Vagina (tissue), 2 donors: ENCODE results near the gene PSD2.

Experiments used
- CTCF ChIP-seq, 3 experiments: fragments of 450-650 bp in 2 of 3; fragments of 200-600 bp in 1 of 3; sonication (generic) in 1 of 3; IDR thresholded peaks; one replicate each; pipeline ENCODE4 v1.5.1; 2017 to 2019; ENCODE audit warnings: antibody characterized with exemption in 3 of 3, mild to moderate bottlenecking in 2 of 3, moderate library complexity in 2 of 3
- POLR2A ChIP-seq, 2 donors: fragments of 450-650 bp; IDR thresholded peaks; one replicate each; pipeline ENCODE4 v1.6.1; 2017; ENCODE audit warnings: antibody characterized with exemption in 2 of 2, mild to moderate bottlenecking in 2 of 2, moderate library complexity in 2 of 2
- POLR2AphosphoS5 ChIP-seq, 2 donors: sonication (generic); formaldehyde crosslinking; IDR thresholded peaks; one replicate each; pipeline ENCODE4 v1.9.0; 2017; ENCODE audit warnings: antibody characterized with exemption in 2 of 2, mild to moderate bottlenecking in 2 of 2, low read depth in 1 of 2; ENCODE audit not compliant: insufficient read depth in 1 of 2

- TF ChIP-seq CTCF (IDR thresholded peaks at IDR 0.05) (no peak), POLR2A (IDR thresholded peaks at IDR 0.05) (no peak), POLR2AphosphoS5 (IDR thresholded peaks at IDR 0.05; ENCODE audit: insufficient read depth in 1 of 2, low read depth in 1 of 2) (no peak)
These were observed 90.2 kb downstream of the PSD2 start for GRCh38 chr5:139885857-139886208.
